HepG2 (cell line): ENCODE measurements around the gene SLC30A4. TPM values are rescaled to one million over a fixed set of nuclear protein-coding genes. Genes with fewer than 3 reads are reported as not detected.

Experiments used
- AHR ChIP-seq: IDR thresholded peaks from 2 replicates; pipeline ENCODE4 v1.6.1; 2018; ENCODE audit warnings: missing genetic modification reagents, missing compliant biosample characterization
- ATAD3A ChIP-seq: sonication (generic); formaldehyde crosslinking; IDR thresholded peaks from 2 replicates; pipeline ENCODE4 v1.4.0; 2020; ENCODE audit warnings: missing genetic modification reagents
- DZIP1 ChIP-seq: sonication (generic); formaldehyde crosslinking; IDR thresholded peaks from 2 replicates; pipeline ENCODE4 v1.5.0; 2020; ENCODE audit warnings: mild to moderate bottlenecking, missing genetic modification reagents
- GABPB1 ChIP-seq: IDR thresholded peaks from 2 replicates; pipeline ENCODE4 v1.6.1; 2016; ENCODE audit warnings: mild to moderate bottlenecking, missing genetic modification reagents, moderate library complexity, missing compliant biosample characterization
- GATAD2A ChIP-seq: IDR thresholded peaks from 2 replicates; pipeline ENCODE4 v1.6.1; 2016
- KDM6A ChIP-seq: IDR thresholded peaks from 2 replicates; pipeline ENCODE4 v1.6.1; 2016; ENCODE audit warnings: low read depth
- MAFF ChIP-seq: IDR thresholded peaks from 2 replicates; pipeline ENCODE4 v1.6.1; 2011; ENCODE audit warnings: low read depth, low read length, improper control_type of control experiment
- MBNL3 ChIP-seq: fragments of 250-450 bp; sonication (Bioruptor Pico); conservative IDR thresholded peaks from 2 replicates; pipeline ENCODE4 v1.8.0; 2022; ENCODE audit warnings: mild to moderate bottlenecking, inconsistent platforms
- NRL ChIP-seq: sonication (generic); formaldehyde crosslinking; IDR thresholded peaks from 2 replicates; pipeline ENCODE4 v1.5.0; 2020; ENCODE audit warnings: missing genetic modification reagents, mild to moderate bottlenecking, moderate library complexity, borderline replicate concordance
- POLR2A ChIP-seq, 2 experiments: IDR thresholded peaks; 2 replicates each; pipeline ENCODE4 v1.6.1; 2011; ENCODE audit warnings: low read depth in 2 of 2, low read length in 2 of 2, mild to moderate bottlenecking in 1 of 2, moderate library complexity in 1 of 2; ENCODE audit not compliant: insufficient read depth in 1 of 2
- PTBP1 ChIP-seq: fragments of 200-400 bp; formaldehyde crosslinking; IDR thresholded peaks from 2 replicates; pipeline ENCODE4 v1.6.1; 2018; ENCODE audit warnings: low read length, low read depth; ENCODE audit not compliant: poor library complexity, severe bottlenecking
- RFXAP ChIP-seq: sonication (generic); formaldehyde crosslinking; IDR thresholded peaks from 2 replicates; pipeline ENCODE4 v1.4.0; 2020; ENCODE audit warnings: missing genetic modification reagents, borderline replicate concordance
- SRF ChIP-seq: IDR thresholded peaks from 2 replicates; pipeline ENCODE4 v1.6.1; 2011; ENCODE audit warnings: mild to moderate bottlenecking, low read depth, low read length, moderate library complexity
- ZBTB42 ChIP-seq: sonication (generic); formaldehyde crosslinking; IDR thresholded peaks from 2 replicates; pipeline ENCODE4 v1.5.0; 2020; ENCODE audit warnings: mild to moderate bottlenecking, missing genetic modification reagents
- ZC3H4 ChIP-seq: sonication (generic); formaldehyde crosslinking; IDR thresholded peaks from 2 replicates; pipeline ENCODE4 v1.4.0; 2020; ENCODE audit warnings: missing genetic modification reagents, borderline replicate concordance
- ZNF224 ChIP-seq: sonication (generic); formaldehyde crosslinking; IDR thresholded peaks from 2 replicates; pipeline ENCODE4 v1.5.0; 2020; ENCODE audit warnings: mild to moderate bottlenecking, missing genetic modification reagents
- ZNF670 ChIP-seq: sonication (generic); formaldehyde crosslinking; IDR thresholded peaks from 2 replicates; pipeline ENCODE4 v1.8.0; 2022; ENCODE audit warnings: mild to moderate bottlenecking, missing genetic modification reagents, borderline replicate concordance
- ZNF672 ChIP-seq: sonication (generic); formaldehyde crosslinking; IDR thresholded peaks from 2 replicates; pipeline ENCODE4 v1.8.1; 2022; ENCODE audit warnings: missing genetic modification reagents
- ZNF713 ChIP-seq: sonication (generic); formaldehyde crosslinking; IDR thresholded peaks from 2 replicates; pipeline ENCODE4 v1.4.0; 2020; ENCODE audit warnings: mild to moderate bottlenecking, missing genetic modification reagents
- ZNF770 ChIP-seq: sonication (generic); formaldehyde crosslinking; IDR thresholded peaks from 2 replicates; pipeline ENCODE4 v1.5.0; 2020; ENCODE audit warnings: mild to moderate bottlenecking, missing genetic modification reagents
- polyA plus RNA-seq, 8 experiments: library from polyadenylated mRNA; depleted of rRNA in 3 of 8; stranded (reverse) in 7 of 8; unstranded in 1 of 8; fragments of >200 nt; fragmentation: Illumina TruSeq in 4 of 8; extraction: Trizol in 4 of 8; gene quantifications; 2 replicates each; pipeline versions ENCODE4 v1.2.1 to v1.2.3, GENCODE V29; 2011 to 2016; ENCODE audit warnings: low read depth in 4 of 8, missing spikeins in 1 of 8, mixed read lengths in 1 of 8; ENCODE audit not compliant: insufficient read depth in 1 of 8
- total RNA-seq, 5 experiments: library from RNA; depleted of rRNA; stranded (reverse); fragments of >200 nt; fragmentation: Illumina TruSeq; extraction: Trizol; gene quantifications; 2 replicates each; pipeline ENCODE4 v1.2.3, GENCODE V29; 2016; ENCODE audit warnings: low read depth in 1 of 5
- TF ChIP-seq, protein P1 (sequence below): sonication (generic); formaldehyde crosslinking; IDR thresholded peaks from 2 replicates; pipeline ENCODE4; 2020; ENCODE audit warnings: missing genetic modification reagents, mild to moderate bottlenecking, borderline replicate concordance
- TF ChIP-seq, protein P2 (sequence below): sonication (generic); formaldehyde crosslinking; IDR thresholded peaks from 2 replicates; pipeline ENCODE4 v1.4.0; 2020; ENCODE audit warnings: mild to moderate bottlenecking, missing genetic modification reagents

The SLC30A4 gene
- total and polyA plus RNA-seq, 2 of the 13 experiments (the other 11 are each of a cell fraction or from before 2014, with no cell fraction given), result 0.01 to 0.04 TPM

GRCh38 chr15:45429941-45430792 is 92.4 kb downstream of the SLC30A4 start (continued):
- TF ChIP-seq, protein P1, sequence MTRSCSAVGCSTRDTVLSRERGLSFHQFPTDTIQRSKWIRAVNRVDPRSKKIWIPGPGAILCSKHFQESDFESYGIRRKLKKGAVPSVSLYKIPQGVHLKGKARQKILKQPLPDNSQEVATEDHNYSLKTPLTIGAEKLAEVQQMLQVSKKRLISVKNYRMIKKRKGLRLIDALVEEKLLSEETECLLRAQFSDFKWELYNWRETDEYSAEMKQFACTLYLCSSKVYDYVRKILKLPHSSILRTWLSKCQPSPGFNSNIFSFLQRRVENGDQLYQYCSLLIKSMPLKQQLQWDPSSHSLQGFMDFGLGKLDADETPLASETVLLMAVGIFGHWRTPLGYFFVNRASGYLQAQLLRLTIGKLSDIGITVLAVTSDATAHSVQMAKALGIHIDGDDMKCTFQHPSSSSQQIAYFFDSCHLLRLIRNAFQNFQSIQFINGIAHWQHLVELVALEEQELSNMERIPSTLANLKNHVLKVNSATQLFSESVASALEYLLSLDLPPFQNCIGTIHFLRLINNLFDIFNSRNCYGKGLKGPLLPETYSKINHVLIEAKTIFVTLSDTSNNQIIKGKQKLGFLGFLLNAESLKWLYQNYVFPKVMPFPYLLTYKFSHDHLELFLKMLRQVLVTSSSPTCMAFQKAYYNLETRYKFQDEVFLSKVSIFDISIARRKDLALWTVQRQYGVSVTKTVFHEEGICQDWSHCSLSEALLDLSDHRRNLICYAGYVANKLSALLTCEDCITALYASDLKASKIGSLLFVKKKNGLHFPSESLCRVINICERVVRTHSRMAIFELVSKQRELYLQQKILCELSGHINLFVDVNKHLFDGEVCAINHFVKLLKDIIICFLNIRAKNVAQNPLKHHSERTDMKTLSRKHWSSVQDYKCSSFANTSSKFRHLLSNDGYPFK (CRISPR knock-in tag), result peak; percentile 64; the same call in 1 of the 2 replicates
- TF ChIP-seq MBNL3 (CRISPR knock-in tag) (no peak), NRL (CRISPR knock-in tag) (peak; percentile 57), SRF (no peak), KDM6A (no peak), MAFF (no peak), ZC3H4 (no peak), ZNF770 (CRISPR knock-in tag) (peak; percentile 87), ZBTB42 (CRISPR knock-in tag) (no peak), GATAD2A (CRISPR knock-in tag) (peak; percentile 20; the same call in 1 of the 2 replicates), ATAD3A (CRISPR knock-in tag) (no peak), GABPB1 (CRISPR knock-in tag) (peak; percentile 63; the same call in 1 of the 2 replicates), AHR (CRISPR knock-in tag) (no peak), ZNF672 (CRISPR knock-in tag) (no peak), ZNF670 (CRISPR knock-in tag) (peak; percentile 85; the same call in 1 of the 2 replicates), DZIP1 (CRISPR knock-in tag) (0 out of 2 replicates have a peak, but pooled peaks have one; percentile 53), POLR2A (IDR thresholded peaks at IDR 0.05; ENCODE audit: insufficient read depth in 1 of 2, low read depth in 2 of 2, low read length in 2 of 2) (no peak), RFXAP (CRISPR knock-in tag) (no peak), ZNF713 (CRISPR knock-in tag) (no peak), PTBP1 (no peak), ZNF224 (CRISPR knock-in tag) (0 out of 2 replicates have a peak, but pooled peaks have one; percentile 72)
- TF ChIP-seq, protein P2, sequence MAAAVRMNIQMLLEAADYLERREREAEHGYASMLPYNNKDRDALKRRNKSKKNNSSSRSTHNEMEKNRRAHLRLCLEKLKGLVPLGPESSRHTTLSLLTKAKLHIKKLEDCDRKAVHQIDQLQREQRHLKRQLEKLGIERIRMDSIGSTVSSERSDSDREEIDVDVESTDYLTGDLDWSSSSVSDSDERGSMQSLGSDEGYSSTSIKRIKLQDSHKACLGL (CRISPR knock-in tag), result peak; percentile 52; the same call in 1 of the 2 replicates
